Mesenchymal stem cell (in vitro differentiated cells and primary cell): ENCODE data around the gene AGPAT4.

Experiments used
- DNase-seq: peaks from one replicate; pipeline ENCODE4 v3.0.0-alpha.2; 2013
- H2AFZ ChIP-seq: one replicate; pipeline ENCODE4 v1.6.1; 2013; ENCODE audit warnings: low read depth, mild to moderate bottlenecking, control low read depth, inconsistent platforms, low read length, moderate library complexity
- H2AK5ac ChIP-seq: 2 replicates; pipeline ENCODE4 v1.6.1; 2013; ENCODE audit warnings: low read length, moderate library complexity, mild to moderate bottlenecking, inconsistent platforms; ENCODE audit not compliant: severe bottlenecking
- H2BK120ac ChIP-seq: one replicate; pipeline ENCODE4 v1.6.1; 2013; ENCODE audit warnings: low read depth, mild to moderate bottlenecking, inconsistent platforms, low read length, moderate library complexity
- H2BK12ac ChIP-seq, 2 experiments: one replicate each; pipeline ENCODE4 v1.6.1; 2013; ENCODE audit warnings: inconsistent platforms in 2 of 2, low read length in 2 of 2, mild to moderate bottlenecking in 2 of 2, moderate library complexity in 2 of 2, control low read depth in 1 of 2
- H2BK15ac ChIP-seq: one replicate; pipeline ENCODE4 v1.6.1; 2013; ENCODE audit warnings: mild to moderate bottlenecking, low read depth, inconsistent platforms; ENCODE audit not compliant: poor library complexity, severe bottlenecking
- H2BK5ac ChIP-seq: 2 replicates; pipeline ENCODE4 v1.6.1; 2013; ENCODE audit warnings: low read depth, mild to moderate bottlenecking, low read length, control low read depth, inconsistent platforms; ENCODE audit not compliant: poor library complexity, severe bottlenecking
- H3K14ac ChIP-seq, 2 experiments: one replicate each; pipeline ENCODE4 v1.6.1; 2013; ENCODE audit warnings: inconsistent platforms in 2 of 2, low read length in 2 of 2, control low read depth in 1 of 2, mild to moderate bottlenecking in 1 of 2, moderate library complexity in 1 of 2
- H3K18ac ChIP-seq, 2 experiments: one replicate each; pipeline ENCODE4 v1.6.1; 2013; ENCODE audit warnings: inconsistent platforms in 2 of 2, low read length in 2 of 2, control low read depth in 1 of 2, low read depth in 1 of 2, mild to moderate bottlenecking in 1 of 2
- H3K23ac ChIP-seq, 2 experiments: one replicate each; pipeline ENCODE4 v1.6.1; 2013; ENCODE audit warnings: inconsistent platforms in 2 of 2, low read length in 2 of 2, mild to moderate bottlenecking in 2 of 2, moderate library complexity in 2 of 2, control low read depth in 1 of 2
- H3K27ac ChIP-seq: 2 replicates; pipeline ENCODE4 v1.5.1; 2013; ENCODE audit warnings: mild to moderate bottlenecking, moderate library complexity, low read length, control low read depth, inconsistent platforms; ENCODE audit not compliant: poor library complexity, severe bottlenecking
- H3K27me3 ChIP-seq, 2 experiments: 2 replicates each; pipeline versions ENCODE4 v1.6.1 to v1.7.0; 2013; ENCODE audit warnings: low read length in 2 of 2, mild to moderate bottlenecking in 2 of 2, moderate library complexity in 2 of 2, control low read depth in 1 of 2, inconsistent platforms in 1 of 2; ENCODE audit not compliant: control insufficient read depth in 1 of 2, insufficient read depth in 1 of 2
- H3K36me3 ChIP-seq, 2 experiments: 2 replicates each; pipeline versions ENCODE4 v1.6.1 to v1.7.0; 2013; ENCODE audit warnings: low read length in 2 of 2, control low read depth in 1 of 2, inconsistent platforms in 1 of 2, low read depth in 1 of 2, mild to moderate bottlenecking in 1 of 2; ENCODE audit not compliant: insufficient read depth in 2 of 2, control insufficient read depth in 1 of 2
- H3K4ac ChIP-seq, 2 experiments: one replicate each; pipeline ENCODE4 v1.6.1; 2013; ENCODE audit warnings: inconsistent platforms in 2 of 2, low read length in 2 of 2, mild to moderate bottlenecking in 2 of 2, moderate library complexity in 2 of 2, control low read depth in 1 of 2, low read depth in 1 of 2
- H3K4me1 ChIP-seq: 2 replicates; pipeline ENCODE4 v1.6.1; 2013; ENCODE audit warnings: low read depth, low read length, control low read depth; ENCODE audit not compliant: control insufficient read depth, insufficient read depth
- H3K4me2 ChIP-seq: 2 replicates; pipeline ENCODE4 v1.6.1; 2013; ENCODE audit warnings: low read length, mild to moderate bottlenecking, inconsistent platforms; ENCODE audit not compliant: poor library complexity, severe bottlenecking
- H3K4me3 ChIP-seq, 2 experiments: 2 replicates each; pipeline versions ENCODE4 v1.5.1 to v1.7.0; 2013; ENCODE audit warnings: low read length in 2 of 2, mild to moderate bottlenecking in 2 of 2, control low read depth in 1 of 2, low read depth in 1 of 2; ENCODE audit not compliant: insufficient read depth in 1 of 2
- H3K79me1 ChIP-seq: replicated peaks from 2 replicates; pipeline ENCODE4 v1.6.1; 2013; ENCODE audit warnings: mild to moderate bottlenecking, control low read depth, low read length, inconsistent platforms; ENCODE audit not compliant: poor library complexity, severe bottlenecking
- H3K9ac ChIP-seq: 2 replicates; pipeline ENCODE4 v1.7.0; 2013; ENCODE audit warnings: mild to moderate bottlenecking, low read length, moderate library complexity
- H3K9me3 ChIP-seq: 2 replicates; pipeline ENCODE4 v1.7.0; 2013; ENCODE audit warnings: mild to moderate bottlenecking, low read length; ENCODE audit not compliant: control insufficient read depth
- H4K8ac ChIP-seq: one replicate; pipeline ENCODE4 v1.6.1; 2013; ENCODE audit warnings: inconsistent platforms, mild to moderate bottlenecking, low read length, moderate library complexity
- H4K91ac ChIP-seq: one replicate; pipeline ENCODE4 v1.6.1; 2013; ENCODE audit warnings: mild to moderate bottlenecking, low read length, inconsistent platforms
- WGBS: methylation state at CpG from one replicate; pipeline ENCODE4 v1.1.7; 2013; ENCODE audit warnings: mixed read lengths; 5-methylcytosine and 5-hydroxymethylcytosine counted together

AGPAT4 gene

DNA sequence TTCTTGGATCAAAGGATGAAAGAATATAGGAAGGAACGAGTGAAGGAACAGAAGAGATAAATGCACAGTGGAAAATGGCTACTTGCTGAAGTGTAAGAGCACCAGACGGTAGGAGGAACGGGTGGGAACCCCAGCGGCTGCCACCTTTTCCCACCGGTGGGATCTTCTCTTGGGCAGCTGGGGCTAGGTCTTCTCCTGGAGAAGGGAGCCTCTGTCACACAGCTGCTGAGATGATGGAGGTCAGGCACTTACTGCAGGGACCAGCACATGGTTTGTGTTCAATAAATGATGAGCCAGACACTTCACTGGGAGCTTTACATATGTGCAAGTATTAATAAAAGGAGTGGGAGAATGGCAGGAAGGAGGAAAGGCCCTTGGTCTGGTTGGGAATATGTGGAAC is 123.7 kb downstream of the AGPAT4 start:
- Histone ChIP-seq H2BK15ac (no peak overlapping the region), H3K4ac (no peak overlapping the region), H4K8ac (no peak overlapping the region), H3K4me2 (no peak overlapping the region), H3K18ac (no peak overlapping the region), H3K9ac (no peak overlapping the region), H3K14ac (no peak overlapping the region), H3K36me3 (peaks cover 51 to 64% of the 10 kb centered on the region in 2 experiments), H3K27me3 (no peaks in the 10 kb centered on the region), H3K23ac (no peak overlapping the region), H2BK12ac (no peak overlapping the region), H2BK5ac (no peak overlapping the region), H3K4me3 (no peak overlapping the region), H3K27ac (no peak overlapping the region), H2BK120ac (no peak overlapping the region), H3K9me3 (no peaks in the 10 kb centered on the region), H3K79me1 (peaks cover 22% of the 10 kb centered on the region), H2AK5ac (no peak overlapping the region), H4K91ac (no peak overlapping the region), H3K4me1 (peaks cover 10% of the 10 kb centered on the region), H2AFZ (no peak overlapping the region)
- WGBS = 98% methylated on average over 5 of the region's 5 CpGs
- DNase-seq = no peak

DNA sequence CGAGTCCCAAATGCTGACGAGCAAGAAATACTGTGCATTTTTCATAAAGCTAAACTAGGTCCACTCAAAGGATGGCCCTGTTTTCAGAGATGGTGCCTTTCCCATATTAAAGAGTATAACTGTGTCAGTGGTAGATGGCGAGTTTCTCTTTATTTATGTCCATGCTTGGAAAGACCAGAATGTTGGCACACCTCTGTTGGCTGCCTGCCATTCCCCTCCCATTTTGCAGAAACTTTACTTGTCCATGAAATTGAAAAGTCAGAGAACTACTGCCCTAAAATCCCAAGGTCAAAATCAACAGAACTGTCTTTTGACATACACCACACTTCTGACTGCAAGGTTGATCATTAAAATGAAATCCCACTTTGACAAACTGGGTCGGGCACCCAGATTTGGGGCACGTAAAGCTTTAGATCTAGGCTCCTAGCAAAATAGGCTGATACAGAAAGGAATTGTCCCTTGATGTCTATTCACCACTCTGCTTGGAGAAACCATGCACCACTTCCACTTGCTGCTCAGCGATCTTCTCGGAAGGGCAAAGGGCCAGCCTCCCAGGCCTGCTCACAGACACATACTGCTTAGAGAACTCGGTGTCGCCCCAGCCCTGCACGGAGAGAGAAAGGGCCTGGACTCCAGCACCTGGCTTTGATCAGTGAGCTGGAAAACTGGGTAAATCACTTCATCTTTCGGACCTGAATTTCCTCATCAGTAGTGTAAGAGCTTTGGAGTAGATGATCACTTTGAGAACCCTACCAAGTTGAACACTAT is 130.0 kb downstream of the AGPAT4 start:
- no peak overlapping the region for H2BK12ac ChIP-seq
- no peak overlapping the region for H2BK15ac ChIP-seq
- H3K27me3 ChIP-seq = no peaks in the 10 kb centered on the region

DNA sequence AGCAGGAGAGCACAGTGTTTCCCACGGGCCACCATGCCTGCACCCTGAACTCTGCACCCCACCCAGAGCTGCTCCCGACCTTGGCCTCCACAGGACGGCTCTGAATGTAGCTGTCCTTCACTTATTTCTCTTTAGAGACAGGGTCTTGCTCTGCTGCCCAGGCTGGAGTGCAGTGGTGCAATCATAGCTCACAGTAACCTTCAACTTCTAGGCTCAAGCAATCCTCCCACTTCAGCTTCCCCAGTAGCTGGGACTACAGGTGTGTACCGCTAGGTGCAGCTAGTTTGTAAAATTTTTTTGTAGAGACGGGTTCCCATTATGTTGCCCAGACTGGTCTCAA is 130.9 kb downstream of the AGPAT4 start:
- no peak overlapping the region for H3K14ac ChIP-seq
- H3K79me1 ChIP-seq = peaks cover 5% of the 10 kb centered on the region
- 96% methylated on average over 5 of the region's 5 CpGs for WGBS

More for the DNA sequence above, 130.0 kb downstream of the AGPAT4 start:
- no peak overlapping the region for H3K18ac ChIP-seq
- H3K4me1 ChIP-seq = peaks cover 9% of the 10 kb centered on the region
- H2BK5ac ChIP-seq = no peak overlapping the region
- no peak overlapping the region for H3K9ac ChIP-seq
- H3K36me3 ChIP-seq = peaks cover 51 to 60% of the 10 kb centered on the region in 2 experiments
- H3K23ac ChIP-seq = no peak overlapping the region
- H2BK120ac ChIP-seq = no peak overlapping the region
- no peak overlapping the region for H3K14ac ChIP-seq
- no peaks in the 10 kb centered on the region for H3K9me3 ChIP-seq
- no peak overlapping the region for H4K8ac ChIP-seq
- no peak for DNase-seq
- no peak overlapping the region for H2AK5ac ChIP-seq
- no peak overlapping the region for H3K4me2 ChIP-seq
- WGBS = 89% methylated on average over 10 of the region's 11 CpGs
- no peak overlapping the region for H3K27ac ChIP-seq
- no peak overlapping the region for H4K91ac ChIP-seq
- peaks cover 5% of the 10 kb centered on the region for H3K79me1 ChIP-seq
- no peak overlapping the region for H2AFZ ChIP-seq
- no peak overlapping the region for H3K4me3 ChIP-seq
- H3K4ac ChIP-seq = no peak overlapping the region

DNA sequence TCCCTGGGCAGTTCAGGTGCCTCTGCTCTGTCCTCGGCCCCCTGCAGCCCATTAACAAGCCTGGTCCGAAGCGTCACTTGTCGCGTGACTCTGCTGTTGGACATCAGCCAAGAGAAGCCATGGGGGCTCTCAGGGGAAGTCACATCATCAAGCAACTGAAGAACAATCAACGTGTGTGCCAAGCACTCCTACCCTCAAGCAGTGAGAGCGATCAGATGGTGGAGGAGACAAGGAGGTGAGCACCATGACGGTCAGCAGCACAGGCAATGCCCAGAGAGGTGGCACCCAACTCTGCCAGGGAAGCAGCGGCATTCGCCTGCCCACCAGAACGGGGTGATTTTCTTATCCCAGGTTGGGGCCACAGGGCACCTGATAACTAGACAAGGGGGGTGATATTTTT is 132.7 kb downstream of the AGPAT4 start:
- Histone ChIP-seq H3K27ac (no peak overlapping the region), H4K8ac (no peak overlapping the region), H2AK5ac (no peak overlapping the region), H3K36me3 (peaks cover 59 to 60% of the 10 kb centered on the region in 2 experiments), H4K91ac (no peak overlapping the region), H3K9me3 (no peaks in the 10 kb centered on the region), H2BK15ac (no peak overlapping the region), H3K23ac (peak overlapping the region in 1 of 2 experiments; percentile 79), H3K4me1 (peaks cover 9% of the 10 kb centered on the region), H3K4me2 (no peak overlapping the region), H3K4me3 (no peak overlapping the region), H2BK120ac (no peak overlapping the region), H3K9ac (no peak overlapping the region), H3K79me1 (peaks cover 3% of the 10 kb centered on the region), H2BK12ac (no peak overlapping the region), H3K27me3 (no peaks in the 10 kb centered on the region), H3K18ac (no peak overlapping the region), H3K14ac (no peak overlapping the region), H2AFZ (no peak overlapping the region), H3K4ac (no peak overlapping the region), H2BK5ac (no peak overlapping the region)
- DNase-seq = no peak
- 96% methylated on average over 9 of the region's 11 CpGs for WGBS

More for the DNA sequence above, 130.9 kb downstream of the AGPAT4 start:
- Histone ChIP-seq H3K4me1 (peaks cover 9% of the 10 kb centered on the region), H3K4me3 (no peak overlapping the region), H4K8ac (no peak overlapping the region), H3K9me3 (no peaks in the 10 kb centered on the region), H2AK5ac (no peak overlapping the region), H3K36me3 (peaks cover 50 to 60% of the 10 kb centered on the region in 2 experiments), H4K91ac (no peak overlapping the region), H3K18ac (no peak overlapping the region), H2BK120ac (no peak overlapping the region), H2AFZ (no peak overlapping the region), H3K23ac (no peak overlapping the region), H3K4me2 (no peak overlapping the region), H3K4ac (no peak overlapping the region), H2BK5ac (no peak overlapping the region), H3K27me3 (no peaks in the 10 kb centered on the region), H3K9ac (no peak overlapping the region), H2BK15ac (no peak overlapping the region), H3K27ac (no peak overlapping the region), H2BK12ac (no peak overlapping the region)
- no peak for DNase-seq
